NCI-H1417 (cell line): ENCODE data around the gene NUB1.
A peak's percentile ranks its signal among the peaks of the same experiment; 100 is the strongest.

ENCODE experiments used
- DNase-seq, 3 experiments: peaks; one replicate each; lab custom pipeline; 2025; lab: John Stamatoyannopoulos, UW

Gene NUB1

DNA sequence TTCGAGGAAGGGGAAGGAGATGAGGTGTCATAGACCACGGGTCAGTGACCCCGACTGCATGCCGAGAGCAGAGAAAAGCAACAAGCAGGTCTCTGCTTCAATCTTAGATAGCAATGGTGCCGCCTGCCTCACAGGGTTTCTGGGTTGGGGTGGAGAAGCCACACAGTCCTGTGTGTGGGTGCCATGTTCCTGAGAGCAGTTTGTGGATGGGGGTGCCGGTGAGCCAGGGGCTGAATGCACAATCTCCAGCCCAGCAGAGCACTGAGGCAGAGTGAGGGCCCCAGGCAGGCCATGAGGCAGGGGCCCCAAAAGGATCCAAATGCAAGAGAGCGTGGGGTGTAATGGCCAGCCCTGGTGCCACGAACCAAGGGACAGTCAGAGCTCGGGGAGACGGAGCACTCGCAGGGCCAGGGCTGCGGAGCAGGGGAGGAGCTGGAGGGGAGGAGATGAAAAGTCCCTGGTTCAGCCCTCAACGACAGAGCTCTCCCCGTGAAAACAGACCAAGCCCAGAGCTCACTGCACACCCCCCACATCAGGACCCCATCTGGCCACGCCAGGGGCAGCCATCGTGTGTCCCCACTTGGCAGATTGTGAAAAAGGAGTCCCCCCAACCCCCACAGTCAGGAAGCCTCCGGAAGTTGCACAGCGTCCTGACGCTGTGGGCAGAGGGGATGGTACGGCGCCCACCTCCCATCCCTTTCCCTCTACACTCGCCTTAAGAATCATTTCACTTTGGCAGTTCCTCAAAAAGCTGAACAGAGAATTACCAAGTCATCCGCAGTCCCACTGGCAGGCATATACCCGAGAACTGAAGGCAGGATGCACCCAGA, 48.4 kb downstream of the NUB1 start:
- DNase-seq, result no peak

DNA sequence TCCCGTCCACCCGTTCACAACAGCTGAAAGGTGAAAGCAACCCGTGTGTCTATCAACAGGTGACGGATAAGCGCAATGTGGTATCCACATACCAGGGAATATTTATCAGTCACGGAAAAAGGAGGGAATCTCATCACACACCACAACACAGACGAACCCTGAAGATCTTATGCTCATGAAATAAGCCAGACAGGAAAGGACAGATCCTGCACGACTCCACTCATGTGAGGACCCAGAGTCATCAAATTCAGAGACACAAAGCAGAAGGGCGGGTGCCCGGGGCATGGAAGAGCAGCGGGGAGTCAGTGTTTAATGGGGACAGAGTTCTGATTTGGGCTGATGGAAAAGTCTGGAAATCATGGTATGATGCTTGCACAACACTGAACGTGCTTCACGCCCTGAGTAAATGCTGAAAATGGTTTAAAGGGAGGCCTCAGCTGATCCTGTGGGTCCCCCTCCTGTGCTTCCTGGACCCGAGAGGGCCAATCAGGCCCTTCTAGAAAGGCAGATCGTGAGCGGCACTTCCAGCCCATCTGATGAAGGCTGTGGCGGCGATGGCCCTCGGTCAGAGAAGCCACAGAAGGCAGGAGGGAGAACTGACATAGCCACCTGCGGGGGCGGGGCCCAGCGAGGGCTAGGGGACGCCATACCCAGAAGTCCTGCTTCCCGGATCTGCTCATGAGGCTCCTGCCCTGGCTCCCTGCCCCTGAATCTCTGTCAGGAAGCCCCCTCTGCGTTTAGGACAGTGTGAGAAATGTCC, 49.2 kb downstream of the NUB1 start:
- DNase-seq, result no peak

DNA sequence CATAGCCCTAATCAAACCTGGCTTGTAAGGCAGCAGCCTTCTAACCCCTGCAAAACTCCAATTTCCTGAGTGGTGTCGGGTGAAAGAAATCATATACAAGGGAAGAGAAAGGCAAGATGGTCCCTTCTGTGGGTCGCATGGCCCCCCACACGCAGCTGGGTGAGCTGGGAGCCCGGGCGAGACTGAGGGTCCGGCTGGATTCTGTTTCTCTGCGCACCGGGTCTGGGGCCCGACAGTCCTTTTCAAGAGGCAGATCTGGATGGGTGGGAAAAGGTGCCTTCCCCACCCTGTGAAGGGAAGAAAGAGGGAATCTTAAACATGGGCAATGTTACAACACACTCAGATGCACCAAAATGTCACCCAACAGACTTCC, 49.7 kb downstream of the NUB1 start:
- no peak for DNase-seq

DNA sequence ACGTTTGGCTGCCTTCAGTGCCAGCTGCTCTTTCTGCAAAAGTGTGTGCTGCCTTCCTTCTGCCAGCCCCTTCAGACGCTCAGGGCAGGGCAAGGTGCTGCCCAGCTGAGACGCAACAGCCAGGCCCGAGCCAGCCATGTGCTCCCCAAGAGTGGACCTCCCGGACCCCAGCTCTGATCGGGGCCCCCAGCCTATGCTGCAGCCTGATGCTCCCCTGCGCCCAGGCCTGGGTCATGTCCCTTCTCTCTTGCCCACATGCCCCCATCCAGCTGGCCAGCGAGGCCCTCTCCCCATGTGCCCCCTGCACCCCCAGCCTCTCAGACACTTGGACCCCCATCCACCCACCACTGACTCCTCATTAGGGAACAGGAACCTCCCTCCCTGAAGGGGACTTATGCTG, 50.4 kb downstream of the NUB1 start:
- no peak for DNase-seq

DNA sequence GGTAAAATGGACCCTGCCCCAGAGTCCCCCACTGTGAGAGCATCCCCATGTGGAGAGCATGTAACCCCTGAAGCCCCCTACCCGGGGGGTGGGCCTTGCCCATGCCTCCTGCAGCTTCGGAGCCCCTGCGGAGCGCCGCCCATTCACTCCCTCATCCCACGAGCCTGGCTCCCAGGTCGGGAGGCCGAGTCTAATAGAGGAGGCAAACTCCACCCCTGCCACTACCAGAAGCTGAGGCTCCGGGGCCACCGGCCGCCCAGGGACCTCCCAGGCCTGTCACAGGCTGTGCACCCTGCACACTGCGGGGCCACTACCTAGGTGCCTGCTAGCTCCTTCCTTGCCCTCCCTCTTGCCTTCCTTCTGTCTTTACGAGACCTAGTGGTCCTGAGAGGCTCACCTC, 50.8 kb downstream of the NUB1 start:
- no peak for DNase-seq

DNA sequence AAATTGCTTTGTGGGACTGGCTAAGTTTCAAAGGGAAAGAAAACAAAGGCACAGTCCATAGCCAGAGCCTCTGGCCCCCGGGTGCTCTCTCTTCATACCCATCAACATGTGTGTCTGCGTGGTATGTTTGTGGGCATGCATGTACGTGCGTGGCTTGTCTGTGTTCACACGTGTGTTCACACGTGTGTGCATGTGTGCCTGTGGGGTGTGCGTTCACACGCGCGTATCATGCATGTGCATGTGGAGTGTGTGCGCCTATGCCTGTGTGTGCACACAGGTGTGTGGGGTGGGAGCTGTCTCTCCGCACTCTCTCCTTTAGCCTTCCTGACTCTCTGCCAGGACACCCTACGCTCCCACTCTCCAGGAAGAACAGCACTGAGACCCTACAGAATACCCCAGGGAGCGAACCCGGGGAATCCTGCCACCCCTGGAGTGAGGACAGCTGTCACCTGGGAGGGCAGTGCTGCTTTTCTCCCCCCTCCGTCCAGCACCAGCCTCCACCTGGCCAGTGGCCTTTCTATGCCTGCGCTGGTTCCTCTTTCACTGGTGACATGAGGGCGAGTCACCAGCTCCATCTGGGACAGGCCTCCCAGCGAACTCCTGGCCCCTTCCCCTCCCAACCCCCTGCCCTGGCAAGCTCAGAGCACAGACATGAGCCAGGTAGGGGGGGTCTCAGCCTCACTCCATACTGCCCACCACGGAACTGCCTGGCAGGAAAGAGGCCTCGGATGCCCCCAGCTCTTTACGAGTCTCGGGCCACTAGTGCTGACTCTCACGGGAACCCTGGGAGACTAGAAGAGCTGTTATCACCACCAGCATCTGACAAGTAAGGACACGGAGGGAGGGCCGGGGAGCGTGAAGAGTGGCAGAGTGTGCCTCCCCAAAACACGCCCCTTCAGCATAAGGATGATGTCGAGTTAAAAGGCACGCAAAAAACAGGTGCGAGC, 51.7 kb downstream of the NUB1 start:
- no peak for DNase-seq

DNA sequence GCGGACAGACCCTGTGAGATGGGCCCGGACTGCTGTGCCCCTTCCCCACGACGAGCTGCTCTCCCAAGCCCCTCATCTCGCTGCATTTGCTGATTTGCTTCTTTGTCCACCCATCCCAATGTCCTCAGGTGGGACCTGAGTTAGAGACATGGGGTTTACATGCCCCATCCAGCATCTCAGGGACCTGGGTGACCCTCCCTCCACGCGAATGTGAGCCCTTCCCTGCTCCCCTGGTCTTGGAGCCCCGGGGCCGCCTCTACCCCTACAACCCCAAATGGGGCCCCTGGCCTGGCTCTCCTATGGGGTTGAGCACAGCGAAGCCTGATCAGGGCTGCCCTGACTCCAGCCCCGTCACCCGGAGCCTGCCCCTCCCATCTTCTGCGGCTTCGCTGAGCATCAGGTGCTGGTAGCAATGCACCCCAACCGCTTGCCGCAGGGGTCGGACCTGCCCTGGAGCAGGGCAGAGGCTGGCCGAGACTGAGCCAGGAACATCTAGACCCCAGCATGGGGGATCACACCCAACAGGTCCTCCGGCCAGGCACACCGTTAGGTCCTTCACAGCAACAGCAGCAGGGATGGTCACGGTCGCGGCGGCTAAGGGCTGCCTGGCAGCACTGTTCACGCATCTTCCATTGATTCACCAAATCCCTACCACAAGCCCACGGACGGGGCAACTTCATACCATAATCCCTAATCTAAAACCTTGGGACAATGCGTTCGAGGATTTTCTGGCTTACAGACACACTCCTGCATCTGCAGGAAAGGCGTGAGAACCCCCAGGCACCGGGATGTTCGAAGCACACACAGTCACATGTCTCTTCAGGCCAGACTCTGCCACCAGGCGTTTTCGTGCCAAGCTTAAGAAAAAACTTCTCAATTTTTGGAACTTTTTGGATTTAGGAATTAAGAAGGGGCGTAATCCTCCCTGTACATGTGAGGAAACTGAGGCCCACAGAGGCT, 52.7 kb downstream of the NUB1 start:
- DNase-seq, result no peak

DNA sequence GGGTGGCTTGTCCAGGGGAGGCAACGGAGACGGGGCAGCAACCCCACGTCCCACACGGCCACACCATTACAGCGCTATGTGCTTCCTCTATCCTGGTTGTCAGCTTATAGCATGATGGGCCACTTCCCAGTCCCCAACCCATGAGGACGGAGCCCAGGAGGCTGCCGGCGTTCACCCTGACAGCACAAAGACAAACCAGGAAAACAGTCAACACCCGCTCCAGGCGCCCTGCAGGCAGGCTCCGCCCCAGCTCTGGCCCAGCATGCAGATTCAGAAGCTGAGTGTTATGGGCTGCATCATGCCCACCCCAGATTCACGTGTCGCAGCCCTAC, 53.4 kb downstream of the NUB1 start:
- DNase-seq, result no peak

DNA sequence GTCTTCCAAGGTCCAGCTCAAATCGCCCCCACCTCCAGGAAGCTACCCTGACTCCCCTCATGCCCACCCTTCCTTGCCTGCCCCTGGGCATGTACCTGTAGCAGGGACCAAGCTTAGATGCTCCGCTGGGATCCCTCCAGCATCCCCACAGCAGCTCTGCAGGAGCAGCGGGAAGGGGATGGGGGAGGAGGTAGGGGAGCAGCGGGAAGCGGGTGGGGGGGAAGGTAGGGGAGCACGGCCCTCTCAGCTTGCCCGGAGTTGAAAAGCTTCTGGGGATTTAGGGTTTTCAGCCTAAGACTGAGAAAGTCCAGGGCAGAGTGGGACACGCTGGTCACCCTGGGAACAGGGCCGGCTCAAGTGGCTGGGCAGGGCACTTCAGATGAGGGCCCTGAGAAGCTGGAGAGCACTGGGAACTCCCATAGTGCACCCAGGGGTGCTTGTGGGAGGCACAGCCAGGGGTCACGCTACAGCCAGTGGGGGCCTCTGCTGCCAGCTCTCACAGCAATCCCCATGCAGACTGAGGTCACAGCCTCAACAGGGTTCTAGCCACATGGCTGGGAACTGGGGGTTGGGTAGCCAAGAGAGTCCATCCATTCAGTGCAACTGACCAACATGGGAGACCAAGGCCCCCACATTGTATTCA, 54.8 kb downstream of the NUB1 start:
- no peak for DNase-seq

DNA sequence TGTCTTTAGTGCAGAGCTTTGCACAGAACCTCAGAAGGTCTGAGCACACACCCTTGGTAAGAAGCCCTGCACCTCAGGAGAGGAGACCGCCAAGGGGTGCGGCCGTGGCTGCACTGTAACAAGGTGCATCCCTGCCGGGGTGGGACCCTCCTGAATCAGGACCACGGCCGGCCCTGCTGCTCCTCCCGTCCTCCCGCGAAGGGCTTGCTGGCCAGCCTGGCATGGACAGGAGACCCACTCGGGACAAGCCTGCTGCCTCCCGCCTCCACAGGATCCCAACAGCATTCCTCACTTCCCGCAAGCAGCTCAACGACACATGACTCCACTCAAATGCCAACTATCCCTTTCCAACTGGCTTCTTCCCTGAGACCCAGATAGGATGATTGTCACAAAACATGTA, 55.4 kb downstream of the NUB1 start:
- DNase-seq, result no peak

DNA sequence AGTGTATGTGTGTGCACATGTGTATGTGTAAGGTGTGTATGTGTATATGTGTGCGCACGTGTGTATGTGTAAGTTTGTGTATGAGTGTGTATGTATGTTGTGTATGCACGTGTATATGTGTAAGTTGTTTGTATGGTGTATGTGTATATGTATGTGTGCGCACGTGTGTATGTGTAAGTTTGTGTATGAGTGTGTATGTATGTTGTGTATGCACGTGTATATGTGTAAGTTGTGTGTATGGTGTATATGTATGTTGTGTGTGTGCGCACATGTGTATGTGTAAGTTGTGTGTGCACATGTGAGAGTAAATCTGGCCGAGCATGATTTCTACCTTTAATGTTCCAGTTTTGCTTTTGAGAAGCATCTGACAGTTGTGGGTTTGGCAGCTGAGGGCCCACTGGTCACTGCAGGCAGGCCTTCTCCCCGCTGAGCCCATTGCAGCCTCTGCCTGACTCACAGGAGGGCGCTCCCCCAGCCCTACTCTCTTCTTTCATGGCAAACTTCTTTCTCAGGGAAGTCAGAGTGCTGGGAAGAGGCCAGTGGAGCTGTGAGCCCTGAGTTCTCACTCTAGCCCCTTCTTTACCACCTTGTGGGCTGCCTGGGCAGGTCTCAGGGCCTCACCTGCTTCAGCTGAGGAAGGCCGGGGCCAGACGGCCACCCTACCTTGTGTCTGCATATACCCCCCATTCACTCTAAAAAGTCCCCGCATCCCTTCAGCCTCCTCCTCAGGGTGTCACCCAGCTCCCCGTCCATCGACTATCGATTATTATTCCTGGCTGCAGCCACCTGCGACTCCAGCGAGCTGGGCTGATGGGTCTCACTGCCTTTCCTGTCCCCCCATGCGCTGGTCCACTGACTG, 57.1 kb downstream of the NUB1 start:
- no peak for DNase-seq

DNA sequence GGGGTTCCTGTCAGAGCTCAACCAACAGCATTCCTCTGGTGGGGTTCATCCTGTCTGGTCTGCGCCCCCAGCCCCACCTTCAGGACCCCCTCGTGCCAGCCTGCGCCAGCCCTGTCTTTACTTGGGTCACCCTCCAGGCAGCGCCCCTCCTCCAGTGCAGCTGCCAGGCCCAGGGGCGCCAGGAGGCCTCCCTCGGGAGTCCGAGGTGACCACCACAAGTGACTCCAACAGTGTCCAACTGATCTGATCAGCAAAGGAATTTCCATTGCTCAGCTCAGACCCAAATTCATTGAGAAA, 57.6 kb downstream of the NUB1 start:
- no peak for DNase-seq

DNA sequence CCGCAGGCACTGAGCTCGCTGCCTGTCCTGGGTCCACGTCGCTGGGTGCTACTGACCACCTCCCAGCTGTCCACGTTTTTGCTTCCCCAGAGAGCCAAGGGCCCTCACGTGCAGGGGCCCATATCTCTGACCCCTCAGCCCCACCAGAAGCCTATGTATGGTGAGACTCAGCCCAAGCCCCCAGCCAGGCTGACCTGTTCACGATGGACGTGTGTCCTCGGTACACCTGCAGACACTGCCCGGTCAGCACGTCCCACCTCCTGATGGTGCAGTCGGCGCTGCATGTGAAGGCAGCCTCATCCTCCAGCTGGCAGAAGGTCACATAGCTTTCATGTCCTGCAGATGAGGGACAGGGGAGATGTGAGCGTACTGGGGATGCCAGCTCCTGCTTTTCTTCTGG, 58.3 kb downstream of the NUB1 start:
- DNase-seq, result no peak

DNA sequence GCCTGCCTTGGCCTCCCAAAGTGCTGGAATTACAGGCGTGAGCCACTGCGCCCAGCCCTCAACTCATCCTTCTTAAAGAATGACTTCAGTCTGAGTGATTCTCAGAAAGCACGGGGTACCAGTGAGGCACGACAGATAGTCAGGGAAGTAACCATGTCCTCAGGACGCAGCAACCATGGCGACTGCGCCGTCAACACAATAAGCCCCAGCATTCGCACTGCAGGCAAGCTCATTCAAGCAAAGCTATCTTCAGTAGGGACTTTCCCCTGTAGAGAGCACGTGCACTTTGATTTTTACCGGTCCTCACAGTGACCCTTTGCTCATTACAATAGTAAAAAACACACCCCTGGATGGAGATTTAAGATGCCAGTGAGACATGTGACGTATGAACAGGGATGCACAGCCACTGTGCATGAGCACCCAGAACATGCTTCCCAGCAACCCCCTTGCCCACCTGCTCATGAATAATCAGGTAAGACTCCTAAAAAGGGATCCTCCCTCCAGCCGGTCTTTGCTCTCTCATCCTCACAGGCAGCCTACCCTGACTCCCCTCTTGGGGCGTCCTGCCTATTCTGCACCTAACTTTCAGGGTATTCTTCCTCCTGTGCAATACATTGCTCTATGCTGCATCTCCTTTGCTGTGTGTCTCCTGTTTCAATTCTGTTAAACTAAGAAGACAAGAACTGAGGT, 59.2 kb downstream of the NUB1 start:
- peak in 1 of 3 experiments; percentile 34 for DNase-seq

DNA sequence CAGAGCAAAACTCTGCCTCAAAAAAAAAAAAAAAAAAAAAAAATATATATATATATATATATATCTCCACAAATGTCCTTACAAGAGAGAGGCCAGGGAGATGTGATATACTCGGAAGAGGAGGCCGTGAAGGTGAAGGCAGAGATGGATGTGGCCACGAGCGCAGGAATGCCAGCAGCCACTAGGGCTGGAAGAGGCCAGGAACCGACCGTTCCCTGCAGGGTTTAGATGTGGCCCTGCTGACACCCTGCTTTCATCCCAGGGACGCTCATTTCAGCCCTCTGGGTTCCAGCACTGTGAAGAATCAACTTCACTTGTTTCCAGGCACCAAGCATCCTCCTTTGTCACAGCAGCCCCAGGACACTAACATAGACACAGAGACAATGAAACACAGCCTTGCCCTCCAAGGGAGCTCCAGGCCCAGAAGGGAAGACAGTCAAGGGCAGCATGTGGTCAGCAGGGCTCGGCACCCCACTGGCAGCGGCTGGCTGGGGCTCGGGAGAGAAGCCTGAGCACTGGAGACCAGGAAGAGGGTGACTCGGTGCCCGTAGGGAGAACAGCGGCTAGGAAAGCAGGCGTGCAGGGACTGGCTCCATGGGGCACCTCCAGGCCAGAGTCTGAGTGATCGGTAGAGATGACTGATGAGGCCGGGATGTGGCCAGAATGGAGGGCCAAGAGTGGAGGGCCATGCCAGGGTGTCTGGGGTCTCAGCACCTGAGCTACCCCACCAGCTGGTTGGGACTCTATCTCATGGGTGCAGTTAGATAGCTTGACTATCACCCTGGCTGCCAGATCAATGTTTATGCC, 60.6 kb downstream of the NUB1 start:
- DNase-seq, result no peak

DNA sequence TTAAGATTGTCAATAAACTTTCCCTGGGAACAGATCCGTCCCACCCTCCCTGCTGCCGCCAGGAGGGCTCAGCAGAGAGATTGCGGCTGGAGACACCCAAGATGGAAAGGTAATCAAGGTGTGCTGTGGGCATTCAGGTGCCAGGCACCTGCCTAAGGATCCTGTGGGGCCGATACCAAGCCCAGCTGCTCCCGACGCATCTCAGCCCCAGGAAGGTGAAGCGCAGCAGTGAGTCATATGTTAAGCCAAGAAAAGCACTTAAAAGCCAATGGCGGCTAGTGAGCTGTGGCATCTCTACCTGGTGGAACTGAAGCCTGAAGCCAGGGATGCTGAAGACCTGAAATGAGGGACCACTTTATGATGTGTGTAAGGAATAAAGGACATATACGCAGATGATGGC, 62.2 kb downstream of the NUB1 start:
- DNase-seq, result no peak

DNA sequence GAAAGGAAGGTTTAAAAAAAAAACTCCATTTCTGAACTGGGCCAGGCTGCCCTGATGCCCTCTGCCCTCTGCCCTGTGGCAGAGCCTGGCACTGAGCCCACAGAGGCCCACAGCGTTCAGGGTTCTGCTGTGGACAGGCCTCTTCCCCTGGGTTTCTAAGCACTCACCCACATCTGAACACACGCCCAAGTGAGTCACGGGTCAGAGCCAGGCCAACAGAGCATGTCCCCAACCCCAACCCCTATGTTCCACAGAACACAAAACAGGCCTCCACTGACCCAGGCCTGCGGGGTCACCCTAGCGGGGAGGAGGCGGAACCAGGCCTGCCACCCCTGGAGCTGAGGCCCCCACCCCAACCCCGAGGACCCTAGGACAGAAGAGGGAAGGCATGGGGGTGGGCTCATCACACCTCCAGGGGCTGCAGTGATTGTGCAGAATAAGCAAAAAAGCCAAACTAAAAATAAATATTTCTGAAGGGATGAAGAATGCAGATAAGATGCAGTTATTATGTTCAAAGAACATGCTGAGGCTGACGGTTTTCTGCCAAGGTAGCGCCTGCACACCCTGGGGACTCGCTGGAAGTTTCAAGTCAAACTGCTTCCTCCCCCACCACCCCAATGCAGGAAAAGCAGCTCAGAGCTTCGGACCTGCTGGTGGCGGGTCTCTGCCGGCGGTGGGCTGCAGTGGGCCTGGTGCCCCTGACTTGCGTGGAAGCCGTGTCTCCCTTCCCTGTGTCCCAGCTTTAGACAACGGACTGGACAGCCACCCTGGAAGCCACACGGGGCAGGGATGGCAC, 62.8 kb downstream of the NUB1 start:
- no peak for DNase-seq

DNA sequence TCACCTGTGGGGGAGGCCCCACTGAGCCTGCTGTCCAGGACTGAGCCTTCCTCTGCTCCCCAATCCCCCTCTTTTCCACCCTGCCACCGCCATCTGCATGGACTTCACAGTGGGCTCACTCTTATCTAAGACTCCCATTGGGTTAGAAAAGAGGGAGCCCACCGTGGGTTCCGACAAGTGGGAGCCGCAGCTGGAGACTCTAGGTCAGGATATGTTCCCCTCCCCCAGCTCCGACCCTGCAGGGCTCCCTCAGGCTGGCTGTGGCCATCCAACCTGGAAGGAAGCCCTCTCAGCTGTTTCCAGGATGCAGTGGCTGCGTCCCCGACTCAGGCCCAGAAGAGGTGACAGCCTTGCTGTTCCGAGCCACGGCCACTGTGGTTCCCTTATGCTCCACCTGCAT, 63.4 kb downstream of the NUB1 start:
- no peak for DNase-seq
